HG03045 (cell line): Measurements from ENCODE around the gene LMTK3.

Experiments used
- ATAC-seq: cut with Tn5 transposase; IDR thresholded peaks from one replicate; pipeline ENCODE4 v1.9.1; 2021; ENCODE audit warnings: mild to moderate bottlenecking, moderate library complexity; ENCODE audit not compliant: unreplicated experiment

Gene LMTK3

GRCh38 chr19:48475369-48476068 lies 36.1 kb downstream of the LMTK3 start:
- ATAC-seq, result no peak

DNA sequence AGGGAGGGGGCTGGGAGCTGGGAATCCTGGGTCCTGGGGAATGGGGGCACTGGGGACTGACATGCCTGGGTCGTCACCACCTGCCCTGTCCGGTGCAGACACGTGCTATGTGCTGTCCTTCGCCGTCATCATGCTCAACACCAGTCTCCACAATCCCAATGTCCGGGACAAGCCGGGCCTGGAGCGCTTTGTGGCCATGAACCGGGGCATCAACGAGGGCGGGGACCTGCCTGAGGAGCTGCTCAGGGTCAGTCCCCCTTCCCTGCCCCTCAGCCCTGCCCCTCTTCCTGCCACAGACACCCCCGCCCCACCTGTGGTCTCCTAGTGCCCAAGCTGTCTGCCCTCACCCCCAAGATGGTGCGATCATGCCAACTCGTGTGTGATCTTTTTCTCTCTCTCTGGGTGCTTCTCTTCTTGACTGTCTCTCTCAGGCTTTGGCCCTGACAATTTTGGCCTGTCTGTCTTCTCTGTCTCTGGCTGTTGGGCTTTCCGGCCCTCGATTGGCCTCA lies 37.5 kb downstream of the LMTK3 start:
- no peak for ATAC-seq

DNA sequence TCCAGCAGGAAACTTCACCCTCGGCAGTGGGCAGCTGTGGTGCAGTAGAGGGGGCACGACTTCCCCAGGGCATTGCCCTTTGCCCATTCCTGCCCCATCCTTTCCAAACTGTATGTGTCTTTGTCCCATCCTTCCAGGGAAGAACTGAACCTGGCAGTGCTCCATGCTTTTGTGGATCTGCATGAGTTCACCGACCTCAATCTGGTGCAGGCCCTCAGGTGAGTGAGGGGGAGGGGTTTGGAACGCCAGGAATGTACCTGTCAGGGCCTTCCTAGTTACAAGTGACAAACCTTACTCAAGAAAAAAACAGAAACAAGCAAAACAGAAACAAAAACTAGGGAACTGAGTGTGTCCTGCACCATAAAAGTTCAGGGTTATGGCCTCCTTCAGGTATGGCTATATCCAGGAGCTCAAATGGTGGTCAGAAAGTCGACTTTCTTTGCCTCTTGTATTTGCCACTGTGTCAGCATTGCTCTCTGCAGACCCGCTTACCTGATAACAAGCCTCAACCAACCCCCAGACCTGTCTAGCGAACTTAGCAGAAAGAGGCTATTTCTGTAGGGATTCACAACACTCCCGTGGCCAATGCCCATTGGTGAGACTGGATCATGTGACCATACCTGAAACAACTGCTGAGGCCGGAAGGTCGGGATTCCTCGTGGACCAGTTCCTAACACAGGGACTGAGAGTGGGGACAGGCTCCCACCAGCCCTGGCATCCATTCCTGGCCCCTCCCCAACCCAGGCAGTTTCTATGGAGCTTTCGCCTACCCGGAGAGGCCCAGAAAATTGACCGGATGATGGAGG lies 38.3 kb downstream of the LMTK3 start:
- no peak for ATAC-seq

GRCh38 chr19:48471836-48472235 lies 39.8 kb downstream of the LMTK3 start:
- no peak for ATAC-seq

- ATAC-seq, result no peak
These were observed 40.8 kb downstream of the LMTK3 start for GRCh38 chr19:48470856-48471255.

DNA sequence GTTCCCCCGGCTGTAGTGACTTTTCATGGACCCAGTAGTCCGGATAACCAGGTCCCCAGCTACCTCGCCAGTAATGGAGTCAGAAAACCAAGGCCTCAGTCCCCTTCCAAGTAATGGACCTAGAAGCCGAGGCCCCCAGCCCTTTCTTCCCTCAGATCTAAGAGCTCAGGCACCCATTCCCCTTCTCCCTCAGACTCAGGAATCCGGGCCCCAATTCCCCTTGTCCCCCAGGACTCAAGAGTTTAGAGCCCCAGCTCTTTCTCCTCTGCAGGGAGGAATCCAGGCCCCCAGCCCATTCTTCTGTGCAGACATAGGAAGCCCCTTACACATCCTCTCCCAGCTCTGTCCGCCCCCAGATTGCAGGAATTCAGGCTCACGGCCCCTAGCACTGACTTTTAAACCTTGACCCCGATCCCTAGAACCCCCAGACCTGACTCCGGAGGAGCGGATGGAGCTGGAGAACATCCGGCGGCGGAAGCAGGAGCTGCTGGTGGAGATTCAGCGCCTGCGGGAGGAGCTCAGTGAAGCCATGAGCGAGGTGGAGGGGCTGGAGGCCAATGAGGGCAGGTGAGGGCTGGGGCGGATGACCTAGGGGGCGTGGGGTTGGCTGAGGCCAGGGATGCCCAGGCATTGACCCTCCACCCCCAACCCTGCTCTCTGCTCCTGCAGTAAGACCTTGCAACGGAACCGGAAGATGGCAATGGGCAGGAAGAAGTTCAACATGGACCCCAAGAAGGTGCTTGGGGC lies 41.5 kb downstream of the LMTK3 start:
- no peak for ATAC-seq

DNA sequence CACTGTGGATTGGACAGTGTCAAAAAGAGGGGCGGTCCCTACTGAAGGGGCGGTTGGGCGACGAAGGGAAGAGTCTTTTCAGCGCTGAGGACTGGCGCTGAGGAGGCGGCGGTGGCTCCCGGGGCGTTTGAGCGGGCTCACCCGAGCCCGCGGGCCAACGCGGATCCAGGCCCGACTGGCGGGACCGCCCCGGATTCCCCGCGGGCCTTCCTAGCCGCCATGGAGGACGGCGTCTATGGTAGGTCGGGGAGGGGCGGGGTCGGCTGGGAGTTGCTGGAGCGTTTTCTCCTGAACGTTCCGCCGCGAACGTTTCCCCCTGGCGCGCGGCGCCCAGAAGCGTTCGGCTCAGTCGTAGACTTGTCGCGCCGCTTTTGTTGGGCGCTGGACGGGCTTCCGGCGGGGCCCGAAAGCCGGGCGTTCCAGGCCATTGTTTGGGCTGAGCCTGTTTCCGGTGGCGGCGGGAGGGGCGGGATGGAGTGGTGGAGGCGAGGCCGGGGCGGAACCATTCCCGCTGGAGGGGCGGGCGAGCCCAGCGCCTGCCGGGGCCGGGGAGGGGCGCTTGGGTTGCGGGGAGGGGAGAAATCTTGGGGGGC lies 42.2 kb downstream of the LMTK3 start, which contains the start of gene CYTH2:
Gene CYTH2, plus strand, starts transcription at position 81 of the 593 bp plus-strand sequence. Its CDS starts 139 bp downstream, at position 220.
- peak; percentile 27 for ATAC-seq

DNA sequence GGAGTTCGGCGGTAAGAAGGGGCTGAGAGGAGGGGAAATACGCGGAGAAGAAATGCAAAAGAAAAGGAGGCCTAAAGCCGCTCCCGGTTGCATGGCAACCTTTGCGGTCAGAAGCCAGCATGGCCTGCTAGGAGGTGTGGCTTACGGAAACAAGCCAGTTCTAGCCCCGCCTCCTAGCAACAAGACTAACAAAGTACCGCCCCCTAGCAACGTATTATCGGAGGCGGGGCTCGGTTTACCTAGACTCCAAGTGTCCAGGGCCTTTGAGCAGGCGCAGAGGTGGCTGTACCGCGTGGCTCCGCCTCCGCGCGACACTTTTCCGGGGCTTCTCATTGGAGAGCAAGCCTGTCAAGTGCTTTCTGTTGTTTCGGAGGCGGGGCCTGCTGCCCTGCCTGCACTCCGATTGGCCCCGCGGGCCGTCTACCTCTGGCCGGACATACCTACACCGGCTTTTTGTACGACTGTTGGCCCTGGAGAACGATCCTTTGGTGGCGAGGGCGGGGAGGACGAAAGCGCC lies 42.8 kb downstream of the LMTK3 start:
- ATAC-seq, result peak; percentile 90

- no peak for ATAC-seq
These were observed 44.9 kb downstream of the LMTK3 start for GRCh38 chr19:48466561-48467325.

DNA sequence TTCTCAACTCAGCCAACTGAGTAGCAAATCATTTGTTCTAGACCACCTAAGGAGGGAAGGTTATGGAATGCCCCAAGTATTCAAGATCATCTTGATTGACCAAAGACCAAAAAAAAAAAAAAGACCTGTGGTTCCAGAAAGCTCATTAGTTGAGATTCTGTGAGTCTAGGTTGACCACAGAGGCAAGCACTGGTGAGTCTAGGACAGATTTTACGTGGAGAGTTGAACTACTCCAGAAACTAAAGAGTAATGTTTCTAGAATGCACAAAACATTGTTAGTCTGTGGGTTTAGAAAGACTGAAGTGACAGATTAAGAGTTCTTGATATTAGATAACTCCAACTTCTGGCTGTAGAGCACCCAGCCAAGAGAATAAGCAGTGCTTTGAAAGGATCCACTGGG lies 46.4 kb downstream of the LMTK3 start:
- ATAC-seq, result no peak

- ATAC-seq, result no peak
These were observed 49.5 kb downstream of the LMTK3 start for GRCh38 chr19:48461982-48462655.

DNA sequence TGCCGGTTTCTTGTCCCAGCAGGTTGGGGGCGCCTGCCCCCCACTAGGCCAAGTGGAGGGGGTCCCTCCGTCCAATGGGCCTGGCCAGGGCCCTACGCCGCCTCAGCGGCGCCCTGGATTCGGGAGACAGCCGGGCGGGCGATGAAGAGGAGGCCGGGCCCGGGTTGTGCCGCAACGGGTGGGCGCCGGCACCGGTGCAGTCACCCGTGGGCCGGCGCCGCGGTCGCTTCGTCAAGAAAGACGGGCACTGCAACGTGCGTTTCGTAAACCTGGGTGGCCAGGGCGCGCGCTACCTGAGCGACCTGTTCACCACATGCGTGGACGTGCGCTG lies 50.0 kb downstream of the LMTK3 start:
- no peak for ATAC-seq

GRCh38 chr19:48458016-48458415 lies 53.6 kb downstream of the LMTK3 start:
- no peak for ATAC-seq

DNA sequence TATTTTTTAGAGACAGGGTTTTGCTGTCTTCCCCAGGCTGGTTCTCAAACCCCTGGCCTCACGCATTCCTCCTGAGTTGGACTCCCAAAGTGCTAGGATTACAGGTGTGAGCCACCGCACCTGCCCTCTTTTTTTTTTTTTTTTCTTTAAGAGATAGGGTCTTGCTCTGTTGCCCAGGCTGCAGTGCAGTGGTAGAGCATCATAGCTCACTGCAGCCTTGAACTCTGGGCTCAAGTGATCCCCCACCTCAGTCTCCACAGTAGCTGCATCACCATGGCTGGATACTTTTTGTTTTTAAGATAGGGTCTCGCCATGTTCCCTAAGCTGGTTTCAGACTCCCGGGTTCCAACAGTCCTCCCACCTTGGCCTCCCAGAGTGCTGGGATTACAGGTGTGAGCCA lies 54.8 kb downstream of the LMTK3 start:
- no peak for ATAC-seq

GRCh38 chr19:48455908-48456562 lies 55.6 kb downstream of the LMTK3 start:
- ATAC-seq, result no peak

- ATAC-seq, result no peak
These were observed 56.3 kb downstream of the LMTK3 start, which contains the start of gene KCNJ14 for GRCh38 chr19:48455171-48455907. TSS of gene KCNJ14 (plus strand) at chr19:48455574. CDS start at chr19:48461725, 6,151 bp downstream.

DNA sequence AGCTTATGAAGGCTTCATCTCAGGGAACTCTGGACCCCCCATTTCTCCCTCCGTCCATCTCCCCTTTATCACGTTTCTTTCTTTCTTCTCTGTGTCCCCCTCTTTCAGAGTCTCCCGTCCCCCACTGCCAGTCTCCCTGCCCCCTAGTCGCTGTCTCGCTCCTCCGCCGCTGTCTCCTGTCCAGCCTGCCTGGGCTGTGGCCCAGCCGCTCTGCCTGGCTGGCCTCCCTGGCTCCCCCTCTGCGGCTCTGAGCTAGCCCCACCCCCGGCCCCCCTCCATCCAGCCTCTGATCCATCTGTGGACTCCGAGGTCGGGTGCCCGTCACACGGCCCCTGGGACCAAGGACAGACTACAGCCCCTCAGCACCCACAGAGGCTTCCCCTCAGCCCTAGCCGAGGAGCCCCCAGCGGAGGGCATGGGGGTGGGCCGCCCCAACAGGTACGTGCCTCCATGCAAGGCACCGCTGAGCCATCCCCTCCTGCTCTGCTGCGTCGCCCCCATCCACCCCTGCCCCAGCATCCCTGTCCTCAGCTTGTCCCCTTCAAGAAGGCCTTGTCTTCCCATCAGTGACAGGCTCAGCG lies 57.4 kb downstream of the LMTK3 start:
- no peak for ATAC-seq
